Lung (tissue), 12 donors: ENCODE results near the gene AKNAD1. TPM values are rescaled to one million over a fixed set of nuclear protein-coding genes. Genes with fewer than 3 reads are reported as not detected.

Source experiments
- ATAC-seq: fragments of 200-7000 bp; cut with Tn5 transposase; one replicate; pipeline ENCODE4 v1.9.1; 2020; ENCODE audit warnings: moderate number of reproducible peaks; ENCODE audit not compliant: insufficient read depth, low FRiP score
- DNase-seq, 3 donors: peaks; one replicate each; pipeline ENCODE4 v3.0.0-alpha.2; 2013 to 2017
- H3K27ac ChIP-seq, 2 donors: one replicate each; pipeline ENCODE4 v1.5.1; 2013; ENCODE audit warnings: mild to moderate bottlenecking in 2 of 2, moderate library complexity in 2 of 2, control low read depth in 1 of 2, inconsistent platforms in 1 of 2, low read depth in 1 of 2, low read length in 1 of 2
- H3K27me3 ChIP-seq, 3 donors: one replicate each; pipeline ENCODE4 v1.5.1; 2013; ENCODE audit warnings: low read length in 2 of 3; ENCODE audit not compliant: control insufficient read depth in 3 of 3, insufficient read depth in 3 of 3
- H3K36me3 ChIP-seq, 4 donors: one replicate each; pipeline ENCODE4 v1.5.1; 2013; ENCODE audit warnings: low read length in 4 of 4, mild to moderate bottlenecking in 1 of 4, moderate library complexity in 1 of 4; ENCODE audit not compliant: control insufficient read depth in 4 of 4, insufficient read depth in 4 of 4
- H3K4me1 ChIP-seq, 5 donors: one replicate each; pipeline ENCODE4 v1.5.1; 2013; ENCODE audit warnings: low read length in 5 of 5, mild to moderate bottlenecking in 2 of 5, moderate library complexity in 1 of 5; ENCODE audit not compliant: control insufficient read depth in 5 of 5, insufficient read depth in 5 of 5
- H3K4me3 ChIP-seq: one replicate; pipeline ENCODE4 v1.5.1; 2013; ENCODE audit warnings: mild to moderate bottlenecking, control low read depth, moderate library complexity
- H3K9ac ChIP-seq, 2 donors: one replicate each; pipeline ENCODE4 v1.5.1; 2013; ENCODE audit warnings: low read length in 2 of 2, control low read depth in 1 of 2; ENCODE audit not compliant: insufficient read depth in 1 of 2
- H3K9me3 ChIP-seq, 4 donors: one replicate each; pipeline ENCODE4 v1.5.1; 2013; ENCODE audit warnings: low read length in 3 of 4, mild to moderate bottlenecking in 1 of 4, moderate library complexity in 1 of 4; ENCODE audit not compliant: control insufficient read depth in 4 of 4, insufficient read depth in 3 of 4
- CTCF ChIP-seq: IDR thresholded peaks from 2 replicates; pipeline ENCODE4 v1.5.1; 2012; ENCODE audit warnings: mild to moderate bottlenecking; ENCODE audit errors: control extremely low read depth, extremely low read depth
- WGBS, 2 donors: extraction: QIAGEN DNeasy Blood & Tissue Kit; methylation state at CpG; one replicate each; pipeline ENCODE4 v1.1.7; 2013; 5-methylcytosine and 5-hydroxymethylcytosine counted together
- polyA plus RNA-seq, 2 donors: library from polyadenylated mRNA; stranded (reverse); fragments of 200-250 nt; gene quantifications; one replicate each; pipeline ENCODE4 v1.2.1, GENCODE V29; 2013
- total RNA-seq, 2 donors: library from RNA; depleted of rRNA in 1 of 2; stranded (reverse); fragments of >200 nt in 1 of 2; gene quantifications; one replicate each; pipeline ENCODE4 v1.2.1, GENCODE V29; 2014 to 2021
- donor health status: control.
- donor health status: control.
- donor health status: Bipolar disorder and iron deficiency.
- donor health status: healthy.
- donor health status: DM: yes; HTN: yes; CAD: no.

Gene AKNAD1
- total and polyA plus RNA-seq, 4 donors: 0.02 to 0.31 (median 0.22) TPM; not detected in 1

DNA sequence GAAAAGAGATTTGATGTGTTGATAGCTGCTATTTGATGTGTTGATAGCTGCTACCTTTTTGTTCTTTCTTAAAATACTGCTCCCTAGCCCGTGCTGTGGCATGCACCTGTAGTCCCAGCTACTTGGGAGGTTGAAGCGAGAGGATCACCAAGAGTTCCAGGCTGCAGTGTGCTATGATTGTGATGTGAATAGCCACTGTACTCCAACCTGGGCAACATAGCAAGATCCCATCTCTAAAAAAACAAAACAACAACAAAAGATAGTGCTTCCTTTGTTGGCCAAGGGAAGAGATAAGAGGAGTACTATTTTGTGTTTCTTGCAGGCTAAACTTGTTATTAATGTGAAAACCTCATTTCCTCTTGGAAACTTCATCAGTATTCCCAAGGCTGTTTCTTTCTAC lies 25.9 kb upstream of the AKNAD1 start:
- WGBS, 2 donors: 97 to 100% methylated on average over 2 of the region's 2 CpGs
- Histone ChIP-seq H3K27me3 (no peaks in the 10 kb centered on the region), H3K36me3 (peaks cover 0 to 4% (median 2%) of the 10 kb centered on the region in 4 donors), H3K4me3 (no peak overlapping the region), H3K9me3 (no peaks in the 10 kb centered on the region), H3K9ac (no peak overlapping the region), H3K4me1 (peaks cover 0 to 9% (median 0%) of the 10 kb centered on the region in 5 donors), H3K27ac (no peak overlapping the region)
- TF ChIP-seq CTCF: no peak
- ATAC-seq (no peak), DNase-seq (no peak)

DNA sequence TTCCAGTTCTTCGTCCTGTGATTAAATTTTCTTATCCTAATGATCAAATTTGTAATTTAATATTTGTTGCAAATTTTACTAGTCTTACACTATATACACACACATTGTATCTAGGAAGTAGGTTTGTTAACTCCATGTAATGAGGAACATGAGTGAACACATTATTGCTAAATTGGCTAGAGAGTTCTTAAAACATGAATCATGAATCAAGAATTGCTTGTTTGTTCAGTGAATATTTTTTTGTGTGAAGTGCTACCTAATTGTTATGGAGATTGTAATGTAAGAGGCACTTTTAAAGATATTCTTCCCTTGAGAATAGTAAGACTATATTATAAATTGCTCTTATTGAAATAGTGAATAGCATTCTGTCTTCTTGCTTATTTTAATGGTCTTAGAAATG lies 24.5 kb upstream of the AKNAD1 start:
- ATAC-seq (peak; percentile 19), DNase-seq (no peak)
- no peak for TF ChIP-seq CTCF
- H3K36me3 ChIP-seq: peaks cover 0 to 2% (median under 1%) of the 10 kb centered on the region in 4 donors
- H3K9ac ChIP-seq: no peak overlapping the region
- H3K4me3 ChIP-seq: no peak overlapping the region
- no peaks in the 10 kb centered on the region for H3K27me3 ChIP-seq
- 88 to 92% methylated on average over 1 of the region's 1 CpG for WGBS, 2 donors
- peaks cover 0 to 11% (median 0%) of the 10 kb centered on the region in 5 donors for H3K4me1 ChIP-seq
- no peaks in the 10 kb centered on the region for H3K9me3 ChIP-seq
- no peak overlapping the region for H3K27ac ChIP-seq

DNA sequence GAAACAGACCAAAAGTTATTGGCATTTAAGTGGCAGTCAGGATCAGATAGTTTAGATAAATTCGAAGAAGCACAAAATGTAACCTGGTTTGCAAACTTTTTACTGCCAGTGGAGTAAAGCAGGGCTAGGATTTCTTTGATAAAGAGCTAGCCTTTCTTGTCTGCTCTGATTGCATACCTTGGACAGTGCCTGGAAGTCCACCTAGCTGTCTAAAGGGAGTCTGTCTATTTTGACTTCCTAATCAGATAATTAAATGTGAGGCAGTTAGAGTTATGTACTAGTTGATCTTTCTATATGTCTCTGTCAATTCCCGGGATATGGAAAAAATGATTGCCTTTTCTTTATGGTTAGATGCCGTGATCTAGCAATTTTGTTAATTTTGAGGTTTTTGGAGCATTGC lies 24.0 kb upstream of the AKNAD1 start:
- WGBS, 2 donors: 89% methylated on average over 3 of the region's 3 CpGs
- Histone ChIP-seq H3K9me3 (no peaks in the 10 kb centered on the region), H3K27me3 (no peaks in the 10 kb centered on the region), H3K4me3 (no peak overlapping the region), H3K36me3 (no peaks in the 10 kb centered on the region), H3K4me1 (peaks cover 0 to 11% (median 0%) of the 10 kb centered on the region in 5 donors), H3K27ac (no peak overlapping the region), H3K9ac (no peak overlapping the region)
- TF ChIP-seq CTCF: no peak
- ATAC-seq: no peak
- DNase-seq: no peak

DNA sequence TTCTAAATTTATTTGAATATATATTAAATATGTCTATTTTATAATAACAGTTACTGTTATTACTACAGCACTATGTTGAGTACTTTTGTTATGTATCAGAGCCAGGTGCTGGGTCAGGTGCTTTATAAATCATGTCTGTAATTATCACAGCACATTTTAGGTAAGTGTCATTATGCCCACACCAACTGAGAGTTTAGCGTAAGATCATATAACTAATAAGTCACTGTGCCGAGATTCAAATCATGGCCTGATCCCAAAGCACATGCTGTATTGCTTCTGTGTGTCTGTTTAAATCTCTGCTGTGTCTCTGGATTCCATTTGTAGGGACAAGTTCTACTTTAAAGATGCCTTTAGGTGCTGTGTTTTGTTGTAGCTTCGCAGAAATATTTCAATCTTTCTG lies 21.8 kb upstream of the AKNAD1 start:
- H3K27ac ChIP-seq: no peak overlapping the region
- no peaks in the 10 kb centered on the region for H3K36me3 ChIP-seq
- no peaks in the 10 kb centered on the region for H3K27me3 ChIP-seq
- TF ChIP-seq CTCF: no peak
- ATAC-seq (no peak), DNase-seq (peak in 1 of 3 donors; percentile 27)
- no peaks in the 10 kb centered on the region for H3K9me3 ChIP-seq
- H3K9ac ChIP-seq: no peak overlapping the region
- H3K4me3 ChIP-seq: no peak overlapping the region
- WGBS, 2 donors: 72 to 77% methylated on average over 3 of the region's 3 CpGs
- peaks cover 0 to 11% (median 0%) of the 10 kb centered on the region in 5 donors for H3K4me1 ChIP-seq
